PFSK-1 (cell line): ENCODE data around the gene FAF1.

Source experiments
- FOXP2 ChIP-seq: optimal IDR thresholded peaks from 2 replicates; pipeline ENCODE3; 2011; ENCODE audit warnings: borderline replicate concordance, control low read depth, inconsistent platforms; ENCODE audit not compliant: insufficient read depth; ENCODE audit errors: extremely low read length, extremely low read depth
- POLR2AphosphoS5 ChIP-seq: IDR thresholded peaks from 2 replicates; pipeline ENCODE4 v1.6.1; 2012; ENCODE audit warnings: low read depth, mild to moderate bottlenecking, control low read depth, low read length, moderate library complexity
- REST ChIP-seq, 2 experiments: IDR thresholded peaks; 2 replicates each; pipeline versions ENCODE4 v1.6.1 to v1.8.0; 2011 to 2012; ENCODE audit warnings: low read depth in 2 of 2, low read length in 2 of 2, control low read depth in 1 of 2, inconsistent platforms in 1 of 2, mild to moderate bottlenecking in 1 of 2, moderate library complexity in 1 of 2; ENCODE audit not compliant: insufficient read depth in 1 of 2
- SIN3A ChIP-seq: IDR thresholded peaks from 2 replicates; pipeline ENCODE4 v1.6.1; 2012; ENCODE audit warnings: mild to moderate bottlenecking, low read length, moderate library complexity, borderline replicate concordance; ENCODE audit not compliant: insufficient read depth
- TAF1 ChIP-seq: IDR thresholded peaks from 2 replicates; pipeline ENCODE4 v1.6.1; 2012; ENCODE audit warnings: low read length, control low read depth, borderline replicate concordance; ENCODE audit not compliant: insufficient read depth

FAF1 gene

GRCh38 chr1:50493710-50494109 is 466.4 kb downstream of the FAF1 start:
- TF ChIP-seq FOXP2 (no peak), TAF1 (no peak), REST (IDR thresholded peaks at IDR 0.05; ENCODE audit: insufficient read depth in 1 of 2, low read depth in 2 of 2, low read length in 2 of 2) (no peak), SIN3A (no peak), POLR2AphosphoS5 (no peak)

- no peak for TF ChIP-seq REST (IDR thresholded peaks at IDR 0.05; ENCODE audit: insufficient read depth in 1 of 2, low read depth in 2 of 2, low read length in 2 of 2)
- no peak for TF ChIP-seq FOXP2
- TF ChIP-seq SIN3A = no peak
- no peak for TF ChIP-seq TAF1
- no peak for TF ChIP-seq POLR2AphosphoS5
Measured at GRCh38 chr1:50492142-50492541, 467.9 kb downstream of the FAF1 start.

GRCh38 chr1:50491142-50491541 is 468.9 kb downstream of the FAF1 start:
- TF ChIP-seq POLR2AphosphoS5 (no peak), REST (IDR thresholded peaks at IDR 0.05; ENCODE audit: insufficient read depth in 1 of 2, low read depth in 2 of 2, low read length in 2 of 2) (no peak), FOXP2 (no peak), SIN3A (no peak), TAF1 (no peak)

DNA sequence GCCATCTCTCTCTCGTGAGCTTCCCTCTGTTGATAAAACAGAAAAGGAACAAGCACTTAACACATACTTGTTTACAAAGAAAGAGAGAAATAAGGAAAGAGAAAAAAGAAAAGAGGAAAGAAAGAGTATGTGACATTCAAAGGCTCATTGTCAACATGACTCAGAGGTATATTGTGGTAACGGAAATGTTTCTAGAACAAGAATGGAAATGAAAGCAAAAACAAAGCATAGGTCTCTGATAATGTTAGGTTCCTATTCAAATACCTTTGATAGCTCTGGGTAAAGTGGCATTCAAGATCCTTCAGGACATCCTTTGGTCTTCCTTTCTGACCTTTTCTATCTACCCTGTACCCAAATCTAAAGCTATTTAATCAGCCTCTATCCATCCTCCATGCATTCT is 469.4 kb downstream of the FAF1 start:
- TF ChIP-seq FOXP2 = no peak
- TF ChIP-seq POLR2AphosphoS5 = no peak
- no peak for TF ChIP-seq SIN3A
- TF ChIP-seq REST (IDR thresholded peaks at IDR 0.05; ENCODE audit: insufficient read depth in 1 of 2, low read depth in 2 of 2, low read length in 2 of 2) = no peak
- no peak for TF ChIP-seq TAF1

GRCh38 chr1:50488876-50489275 is 471.2 kb downstream of the FAF1 start:
- TF ChIP-seq POLR2AphosphoS5 (no peak), REST (IDR thresholded peaks at IDR 0.05; ENCODE audit: insufficient read depth in 1 of 2, low read depth in 2 of 2, low read length in 2 of 2) (no peak), FOXP2 (no peak), TAF1 (no peak), SIN3A (no peak)
